ENCODE data around the gene GAR1. TPM values are rescaled to one million over a fixed set of nuclear protein-coding genes. Genes with fewer than 3 reads are reported as not detected.

GAR1 gene
- total and polyA plus RNA-seq, 9 of the 15 experiments (the other 6 are each of a cell fraction or from before 2014, with no cell fraction given), result 35.7 to 194 (median 68.2) TPM

GRCh38 chr4:109786846-109787245 is 28.7 kb upstream of the GAR1 start (continued):
- TF ChIP-seq HDAC6 (IDR thresholded peaks at IDR 0.05; ENCODE audit: low read depth, low read length), result no peak
- no peak for TF ChIP-seq ZNF263 (CRISPR knock-in tag; IDR thresholded peaks at IDR 0.05; ENCODE audit: borderline replicate concordance)
- no peak for TF ChIP-seq ZNF347 (CRISPR knock-in tag; IDR thresholded peaks at IDR 0.05; ENCODE audit: low read depth)

GRCh38 chr4:109787807-109788206 is 27.8 kb upstream of the GAR1 start:
- BruUV-seq (replicated peaks), result no TSS peak
- POLR2A ChIA-PET, result no interaction called here
- TF ChIP-seq CHAMP1 (IDR thresholded peaks at IDR 0.05), result no peak
- no peak for TF ChIP-seq THAP7 (CRISPR knock-in tag; IDR thresholded peaks at IDR 0.05)
- TF ChIP-seq ZNF143 (CRISPR knock-in tag; IDR thresholded peaks at IDR 0.05), result no peak
- no peak for TF ChIP-seq BRD9 (IDR thresholded peaks at IDR 0.05; ENCODE audit: low read depth, partially characterized antibody)
- TF ChIP-seq MXI1 (IDR thresholded peaks at IDR 0.05; ENCODE audit: low read depth, low read length), result no peak
- no peak for TF ChIP-seq U2AF2 (optimal IDR thresholded peaks at IDR 0.05; ENCODE audit: low read depth, low read length)
- no peak for TF ChIP-seq CGGBP1 (CRISPR knock-in tag; IDR thresholded peaks at IDR 0.05)
- TF ChIP-seq TRIM24 (IDR thresholded peaks at IDR 0.05), result no peak
- no peak for TF ChIP-seq ATF4 (CRISPR knock-in tag; IDR thresholded peaks at IDR 0.05)
- no peak for TF ChIP-seq ZNF12 (CRISPR knock-in tag; IDR thresholded peaks at IDR 0.05)

More at GRCh38 chr4:109787807-109788206, 27.8 kb upstream of the GAR1 start:
- intact Hi-C loops (cut with micrococcal nuclease) (no loop called here), in situ Hi-C loops (cut with MboI) (no loop called here)
- CTCF ChIA-PET (ENCODE audit: low intra/inter-chr PET ratio), result no interaction called here
- Histone ChIP-seq H3K27me3 (ENCODE audit: control insufficient read depth in 2 of 2, insufficient read depth in 2 of 2, low read length in 2 of 2) (no peaks in the 10 kb centered on the region), H2AFZ (ENCODE audit: low read depth, low read length) (no peak overlapping the region), H3K4me2 (ENCODE audit: insufficient read depth, low read length) (no peak overlapping the region), H3K9me3 (replicated peaks; ENCODE audit: control insufficient read depth, insufficient read depth, low read depth, low read length) (no peaks in the 10 kb centered on the region), H3K36me3 (ENCODE audit: control insufficient read depth, insufficient read depth, low read length) (no peaks in the 10 kb centered on the region), H3K27ac (ENCODE audit: extremely low read depth, low read depth, low read length) (no peak overlapping the region), H4K20me1 (replicated peaks; ENCODE audit: control insufficient read depth, insufficient read depth, low read length) (no peaks in the 10 kb centered on the region), H3K9ac (ENCODE audit: insufficient read depth in 1 of 2, low read depth in 2 of 2, low read length in 2 of 2) (no peak overlapping the region), H3K9me1 (ENCODE audit: control insufficient read depth, insufficient read depth, low read length) (no peaks in the 10 kb centered on the region), H3K4me1 (replicated peaks in 1 of 2; ENCODE audit: control insufficient read depth in 2 of 2, insufficient read depth in 2 of 2, low read length in 2 of 2) (no peaks in the 10 kb centered on the region), H3K4me3 (no peak overlapping the region), H3K79me2 (ENCODE audit: control insufficient read depth, insufficient read depth, low read length) (no peaks in the 10 kb centered on the region)
- ATAC-seq (no peak), DNase-seq (ENCODE audit: extremely low read depth in 1 of 4, low spot score in 3 of 4) (no peak), FAIRE-seq (no peak)
- WGBS (ENCODE audit: insufficient coverage, low coverage, missing lambda C conversion rate), result 56% methylated on average over 1 of the region's 1 CpG

Measured in K562 (cell line).